ENCODE results near the gene SYCE1L. TPM values are rescaled to one million over a fixed set of nuclear protein-coding genes. Genes with fewer than 3 reads are reported as not detected.

SYCE1L gene
- total RNA-seq, 1 experiment from 2014 or later, result not detected

DNA sequence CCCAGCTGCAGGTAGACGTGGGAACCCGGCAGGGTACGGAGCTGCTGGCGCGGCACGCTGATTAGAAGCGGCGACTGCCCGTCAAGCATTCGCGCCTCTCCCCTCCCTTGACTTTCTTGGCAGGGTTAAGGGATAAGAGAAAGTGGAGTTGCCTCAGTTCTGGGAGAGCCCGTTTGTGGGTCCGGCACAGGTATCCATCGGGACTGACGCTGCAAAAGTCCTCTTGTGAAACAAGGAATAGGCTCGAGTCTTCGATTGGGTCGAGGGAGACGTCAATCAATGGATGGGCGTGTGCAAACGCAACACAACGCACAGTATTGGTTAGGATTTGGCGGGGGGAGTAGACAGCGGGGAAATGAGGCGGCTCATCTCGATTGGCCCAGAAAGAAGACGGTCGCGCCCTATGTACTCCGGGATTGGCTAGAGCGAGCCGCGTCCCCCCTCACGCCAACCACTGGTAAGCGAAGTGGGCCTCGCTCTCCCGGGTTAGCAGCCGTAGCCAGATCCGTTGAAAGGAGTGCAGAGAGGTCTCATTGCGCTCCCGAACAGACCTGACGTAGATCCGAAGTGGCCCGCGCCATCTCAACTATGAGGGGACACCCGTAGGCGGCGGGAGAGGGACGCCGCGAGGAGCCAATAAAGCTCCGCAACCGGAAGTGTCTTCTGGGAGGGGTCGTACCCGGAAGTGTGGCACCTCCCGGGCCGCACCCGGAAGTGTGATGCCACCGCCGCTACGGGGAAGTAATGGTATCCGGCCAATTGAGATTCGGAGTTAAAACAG, 8.5 kb upstream of the SYCE1L start, which contains the start of gene MON1B:
TSS of gene MON1B (plus strand) at position 713 of the 781 bp plus-strand sequence. CDS start 296 bp downstream, outside the sequence.
- BruUV-seq (replicated peaks), result no TSS peak
- peak; percentile 99 for DNase-seq (ENCODE audit: low spot score)
- POLR2A ChIA-PET (ENCODE audit: low non-redundant PET), result interaction anchor here (0.6 kb wide), 1 partner anchor 1394 kb away, joined by 3 read pairs; no protein-coding TSS in a partner anchor
- intact Hi-C loops (cut with micrococcal nuclease; ENCODE audit: unreplicated experiment), result no loop called here
- peak within 1 kb of the TSS; percentile 77 for H3K4me3 ChIP-seq (ENCODE audit: low read depth, low read length, poor library complexity, severe bottlenecking)
- peak within 1 kb of the TSS; percentile 97 for H3K27ac ChIP-seq (ENCODE audit: low read depth, low read length, poor library complexity, severe bottlenecking)
- H3K4me1 ChIP-seq (ENCODE audit: insufficient read depth, low read length, poor library complexity, severe bottlenecking), result peaks cover 5% of the 10 kb centered on the region
- no peaks in the 10 kb centered on the region for H3K27me3 ChIP-seq (replicated peaks; ENCODE audit: insufficient read depth, low read depth, low read length, poor library complexity)
- CTCF ChIA-PET, result no interaction called here
- TF ChIP-seq, protein P1, sequence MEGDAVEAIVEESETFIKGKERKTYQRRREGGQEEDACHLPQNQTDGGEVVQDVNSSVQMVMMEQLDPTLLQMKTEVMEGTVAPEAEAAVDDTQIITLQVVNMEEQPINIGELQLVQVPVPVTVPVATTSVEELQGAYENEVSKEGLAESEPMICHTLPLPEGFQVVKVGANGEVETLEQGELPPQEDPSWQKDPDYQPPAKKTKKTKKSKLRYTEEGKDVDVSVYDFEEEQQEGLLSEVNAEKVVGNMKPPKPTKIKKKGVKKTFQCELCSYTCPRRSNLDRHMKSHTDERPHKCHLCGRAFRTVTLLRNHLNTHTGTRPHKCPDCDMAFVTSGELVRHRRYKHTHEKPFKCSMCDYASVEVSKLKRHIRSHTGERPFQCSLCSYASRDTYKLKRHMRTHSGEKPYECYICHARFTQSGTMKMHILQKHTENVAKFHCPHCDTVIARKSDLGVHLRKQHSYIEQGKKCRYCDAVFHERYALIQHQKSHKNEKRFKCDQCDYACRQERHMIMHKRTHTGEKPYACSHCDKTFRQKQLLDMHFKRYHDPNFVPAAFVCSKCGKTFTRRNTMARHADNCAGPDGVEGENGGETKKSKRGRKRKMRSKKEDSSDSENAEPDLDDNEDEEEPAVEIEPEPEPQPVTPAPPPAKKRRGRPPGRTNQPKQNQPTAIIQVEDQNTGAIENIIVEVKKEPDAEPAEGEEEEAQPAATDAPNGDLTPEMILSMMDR (conservative IDR thresholded peaks at IDR 0.05; ENCODE audit: low read depth, low read length), result no peak
- no peak for TF ChIP-seq EZH2 (IDR thresholded peaks at IDR 0.05; ENCODE audit: borderline replicate concordance, low read depth, low read length, poor library complexity, severe bottlenecking)
- H3K9me3 ChIP-seq (ENCODE audit: low read depth, low read length, poor library complexity, severe bottlenecking), result no peaks in the 10 kb centered on the region
- peaks cover 1% of the 10 kb centered on the region for H3K36me3 ChIP-seq (ENCODE audit: insufficient read depth, low read length, poor library complexity, severe bottlenecking)

DNA sequence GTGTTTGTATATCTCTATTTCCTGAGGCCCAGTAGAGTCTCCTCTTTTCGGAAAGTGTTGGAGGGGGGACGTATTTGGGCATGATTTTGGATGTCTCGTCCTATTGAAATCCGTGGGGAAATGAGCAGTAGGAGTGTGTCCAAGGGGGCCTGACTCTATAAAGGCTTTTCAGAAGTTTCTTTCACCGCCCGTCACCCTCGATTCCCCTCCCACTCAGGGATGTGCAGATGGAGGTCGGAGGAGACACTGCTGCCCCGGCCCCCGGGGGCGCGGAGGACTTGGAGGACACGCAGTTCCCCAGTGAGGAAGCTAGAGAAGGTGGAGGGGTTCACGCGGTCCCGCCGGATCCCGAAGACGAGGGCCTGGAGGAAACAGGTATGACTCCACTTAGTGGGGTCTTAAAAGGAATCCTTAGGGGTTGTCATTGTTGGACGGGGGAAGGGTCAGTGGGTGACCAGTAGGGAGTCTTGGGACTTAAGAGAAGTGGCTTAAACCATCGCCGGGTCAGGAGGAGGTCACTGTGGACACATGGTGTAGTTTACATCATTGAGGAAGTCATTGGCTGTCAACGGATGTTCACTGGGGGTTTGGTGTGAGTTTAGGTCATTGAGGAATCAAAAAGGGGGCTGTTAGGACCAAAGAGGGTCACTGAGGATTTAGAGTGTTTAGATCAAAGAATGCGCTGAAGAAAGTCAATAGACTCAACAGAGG, 7.8 kb upstream of the SYCE1L start:
- intact Hi-C loops (cut with micrococcal nuclease; ENCODE audit: unreplicated experiment), result no loop called here
- TF ChIP-seq, protein P1 (conservative IDR thresholded peaks at IDR 0.05; ENCODE audit: low read depth, low read length), result no peak
- no peak for TF ChIP-seq EZH2 (IDR thresholded peaks at IDR 0.05; ENCODE audit: borderline replicate concordance, low read depth, low read length, poor library complexity, severe bottlenecking)
- ChIA-PET CTCF (no interaction called here), POLR2A (ENCODE audit: low non-redundant PET) (interaction anchor here (0.6 kb wide), 1 partner anchor 1395 kb away, joined by 3 read pairs; no protein-coding TSS in a partner anchor)
- Histone ChIP-seq H3K27ac (ENCODE audit: low read depth, low read length, poor library complexity, severe bottlenecking) (peak overlapping the region; percentile 97), H3K9me3 (ENCODE audit: low read depth, low read length, poor library complexity, severe bottlenecking) (no peaks in the 10 kb centered on the region), H3K27me3 (replicated peaks; ENCODE audit: insufficient read depth, low read depth, low read length, poor library complexity) (no peaks in the 10 kb centered on the region), H3K4me1 (ENCODE audit: insufficient read depth, low read length, poor library complexity, severe bottlenecking) (peaks cover 5% of the 10 kb centered on the region), H3K36me3 (ENCODE audit: insufficient read depth, low read length, poor library complexity, severe bottlenecking) (peaks cover 4% of the 10 kb centered on the region), H3K4me3 (ENCODE audit: low read depth, low read length, poor library complexity, severe bottlenecking) (peak overlapping the region; percentile 77)
- TSS peak; percentile 89 for BruUV-seq (replicated peaks)
- no peak for DNase-seq (ENCODE audit: low spot score)

DNA sequence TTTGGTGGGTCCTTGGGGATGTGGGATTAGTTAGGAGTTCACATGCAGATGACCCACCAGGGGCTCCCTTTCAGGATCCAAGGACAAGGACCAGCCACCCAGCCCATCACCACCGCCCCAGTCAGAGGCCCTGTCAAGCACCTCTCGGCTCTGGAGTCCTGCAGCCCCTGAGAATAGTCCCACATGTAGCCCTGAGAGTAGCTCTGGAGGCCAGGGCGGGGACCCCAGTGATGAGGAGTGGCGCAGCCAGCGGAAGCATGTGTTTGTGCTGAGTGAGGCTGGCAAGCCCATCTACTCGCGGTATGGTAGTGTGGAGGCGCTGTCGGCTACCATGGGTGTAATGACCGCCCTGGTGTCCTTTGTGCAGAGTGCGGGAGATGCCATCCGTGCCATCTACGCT, 5.8 kb upstream of the SYCE1L start:
- no peaks in the 10 kb centered on the region for H3K9me3 ChIP-seq (ENCODE audit: low read depth, low read length, poor library complexity, severe bottlenecking)
- TF ChIP-seq EZH2 (IDR thresholded peaks at IDR 0.05; ENCODE audit: borderline replicate concordance, low read depth, low read length, poor library complexity, severe bottlenecking), result no peak
- TF ChIP-seq, protein P1 (conservative IDR thresholded peaks at IDR 0.05; ENCODE audit: low read depth, low read length), result no peak
- H3K27ac ChIP-seq (ENCODE audit: low read depth, low read length, poor library complexity, severe bottlenecking), result no peak overlapping the region
- peaks cover 9% of the 10 kb centered on the region for H3K36me3 ChIP-seq (ENCODE audit: insufficient read depth, low read length, poor library complexity, severe bottlenecking)
- no peaks in the 10 kb centered on the region for H3K27me3 ChIP-seq (replicated peaks; ENCODE audit: insufficient read depth, low read depth, low read length, poor library complexity)
- ChIA-PET POLR2A (ENCODE audit: low non-redundant PET) (no interaction called here), CTCF (no interaction called here)
- peaks cover 5% of the 10 kb centered on the region for H3K4me1 ChIP-seq (ENCODE audit: insufficient read depth, low read length, poor library complexity, severe bottlenecking)
- intact Hi-C loops (cut with micrococcal nuclease; ENCODE audit: unreplicated experiment), result no loop called here
- no peak overlapping the region for H3K4me3 ChIP-seq (ENCODE audit: low read depth, low read length, poor library complexity, severe bottlenecking)
- DNase-seq (ENCODE audit: low spot score), result no peak
- BruUV-seq (replicated peaks), result no TSS peak
